ENCODE measurements around the gene F3. TPM values are rescaled to one million over a fixed set of nuclear protein-coding genes. Genes with fewer than 3 reads are reported as not detected.
A peak's percentile ranks its signal among the peaks of the same experiment; 100 is the strongest.

Gene F3
- total and polyA plus RNA-seq, 10 donors, result 1.1 to 12.4 (median 4.8) TPM

DNA sequence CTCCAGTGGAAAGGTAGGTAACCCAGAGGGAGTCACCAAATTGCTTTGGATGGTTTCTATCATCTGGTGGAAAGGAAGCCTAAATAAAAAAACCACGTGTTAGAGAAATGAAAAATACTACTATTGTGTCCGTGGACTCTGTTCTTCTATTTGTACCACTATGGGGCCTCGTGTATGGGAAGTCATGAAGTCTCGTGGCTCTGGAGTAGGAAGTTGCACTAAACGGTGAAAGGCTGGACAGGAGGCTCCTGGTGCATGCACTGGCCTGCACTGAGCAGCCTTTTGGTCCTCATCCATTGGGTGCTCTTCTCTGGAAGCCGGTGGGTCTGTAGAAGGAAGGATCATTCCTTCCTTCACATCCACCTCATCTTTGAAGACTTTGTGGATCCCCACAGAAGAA is 17.0 kb downstream of the F3 start:
- DNase-seq, result no peak
- Histone ChIP-seq H3K36me3 (peaks cover 0 to 7% (median 0%) of the 10 kb centered on the region in 6 donors), H3K27me3 (replicated peaks in 1 of 7) (no peaks in the 10 kb centered on the region), H3K4me3 (no peak overlapping the region), H3K27ac (no peak overlapping the region), H3K9me3 (no peaks in the 10 kb centered on the region), H3K4me1 (no peaks in the 10 kb centered on the region)
- intact Hi-C loops (cut with DNase I; ENCODE audit: low total_unique reads), result no loop called here
- 57 to 82% (median 71%) methylated on average over 6 of the region's 6 CpGs for whole genome bisulfite sequencing, 5 donors
- TF ChIP-seq, protein P1, sequence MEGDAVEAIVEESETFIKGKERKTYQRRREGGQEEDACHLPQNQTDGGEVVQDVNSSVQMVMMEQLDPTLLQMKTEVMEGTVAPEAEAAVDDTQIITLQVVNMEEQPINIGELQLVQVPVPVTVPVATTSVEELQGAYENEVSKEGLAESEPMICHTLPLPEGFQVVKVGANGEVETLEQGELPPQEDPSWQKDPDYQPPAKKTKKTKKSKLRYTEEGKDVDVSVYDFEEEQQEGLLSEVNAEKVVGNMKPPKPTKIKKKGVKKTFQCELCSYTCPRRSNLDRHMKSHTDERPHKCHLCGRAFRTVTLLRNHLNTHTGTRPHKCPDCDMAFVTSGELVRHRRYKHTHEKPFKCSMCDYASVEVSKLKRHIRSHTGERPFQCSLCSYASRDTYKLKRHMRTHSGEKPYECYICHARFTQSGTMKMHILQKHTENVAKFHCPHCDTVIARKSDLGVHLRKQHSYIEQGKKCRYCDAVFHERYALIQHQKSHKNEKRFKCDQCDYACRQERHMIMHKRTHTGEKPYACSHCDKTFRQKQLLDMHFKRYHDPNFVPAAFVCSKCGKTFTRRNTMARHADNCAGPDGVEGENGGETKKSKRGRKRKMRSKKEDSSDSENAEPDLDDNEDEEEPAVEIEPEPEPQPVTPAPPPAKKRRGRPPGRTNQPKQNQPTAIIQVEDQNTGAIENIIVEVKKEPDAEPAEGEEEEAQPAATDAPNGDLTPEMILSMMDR (IDR thresholded peaks at IDR 0.05 in 8 of 11, conservative IDR thresholded peaks at IDR 0.05 in 3 of 11), result no peak
- no peak for TF ChIP-seq POLR2AphosphoS5 (IDR thresholded peaks at IDR 0.05)
- TF ChIP-seq POLR2A (IDR thresholded peaks at IDR 0.05), result no peak

DNA sequence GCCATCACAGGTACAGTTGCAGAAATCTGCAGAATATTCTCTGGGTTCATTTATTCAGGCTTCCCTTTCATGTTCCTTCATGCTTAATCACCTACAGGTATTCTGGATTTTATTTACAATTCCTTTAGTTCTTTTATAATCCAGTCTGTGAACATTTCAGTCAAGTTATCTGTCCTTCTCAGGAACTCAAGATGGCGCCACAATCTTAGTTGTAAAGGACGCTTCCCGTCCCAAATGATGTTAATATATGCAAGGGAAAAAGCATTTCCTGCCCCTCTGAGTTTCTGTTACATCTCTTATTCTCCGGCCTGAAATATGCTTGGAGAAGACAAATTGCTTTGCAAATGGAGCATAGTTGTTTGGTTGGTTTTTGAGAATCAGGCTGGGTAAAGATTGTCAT is 19.3 kb downstream of the F3 start:
- Histone ChIP-seq H3K36me3 (peaks cover 0 to 29% (median 0%) of the 10 kb centered on the region in 6 donors), H3K4me3 (no peak overlapping the region), H3K4me1 (no peaks in the 10 kb centered on the region), H3K9me3 (no peaks in the 10 kb centered on the region), H3K27me3 (replicated peaks in 1 of 7) (no peaks in the 10 kb centered on the region), H3K27ac (no peak overlapping the region)
- WGBS, 5 donors, result 8 to 20% (median 12%) methylated on average over 4 of the region's 4 CpGs
- TF ChIP-seq POLR2AphosphoS5 (IDR thresholded peaks at IDR 0.05) (no peak), POLR2A (IDR thresholded peaks at IDR 0.05) (no peak)
- TF ChIP-seq, protein P1 (IDR thresholded peaks at IDR 0.05 in 8 of 11, conservative IDR thresholded peaks at IDR 0.05 in 3 of 11), result peak in 6 of 11 experiments; percentile 16 to 49 (median 34)
- DNase-seq, result no peak
- intact Hi-C loops (cut with DNase I; ENCODE audit: low total_unique reads), result no loop called here

DNA sequence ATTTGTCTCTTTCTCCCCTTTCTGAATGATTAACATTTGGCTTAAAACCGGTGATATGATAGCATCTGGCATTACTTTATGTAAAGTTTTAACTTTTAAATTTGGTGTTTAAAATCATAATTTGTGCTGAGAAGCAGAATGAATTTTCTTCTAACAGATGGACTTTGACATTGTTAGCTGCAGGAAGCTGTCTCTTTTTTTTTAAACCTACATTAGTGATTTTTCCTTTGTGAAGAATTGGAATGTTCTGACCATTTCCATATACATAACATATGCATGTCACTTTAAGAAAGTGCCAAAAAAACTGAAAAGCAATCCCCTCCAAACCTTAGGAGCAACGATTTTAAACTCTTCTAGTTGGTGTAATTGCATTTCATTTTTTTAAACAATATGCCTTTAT is 22.2 kb downstream of the F3 start:
- WGBS, 5 donors, result 63 to 81% (median 74%) methylated on average over 2 of the region's 2 CpGs
- no peak for DNase-seq
- no peak overlapping the region for H3K27ac ChIP-seq
- no peak overlapping the region for H3K4me3 ChIP-seq
- intact Hi-C loops (cut with DNase I; ENCODE audit: low total_unique reads), result loop anchor here (5.0 kb wide), 1 partner anchor 283 kb away; no protein-coding TSS in a partner anchor
- TF ChIP-seq, protein P1 (IDR thresholded peaks at IDR 0.05 in 8 of 11, conservative IDR thresholded peaks at IDR 0.05 in 3 of 11), result no peak
- TF ChIP-seq POLR2AphosphoS5 (IDR thresholded peaks at IDR 0.05), result no peak
- no peak for TF ChIP-seq POLR2A (IDR thresholded peaks at IDR 0.05)
- H3K4me1 ChIP-seq, result no peaks in the 10 kb centered on the region
- H3K9me3 ChIP-seq, result no peaks in the 10 kb centered on the region
- no peaks in the 10 kb centered on the region for H3K27me3 ChIP-seq (replicated peaks in 1 of 7)
- peaks cover 0 to 46% (median 0%) of the 10 kb centered on the region in 6 donors for H3K36me3 ChIP-seq

DNA sequence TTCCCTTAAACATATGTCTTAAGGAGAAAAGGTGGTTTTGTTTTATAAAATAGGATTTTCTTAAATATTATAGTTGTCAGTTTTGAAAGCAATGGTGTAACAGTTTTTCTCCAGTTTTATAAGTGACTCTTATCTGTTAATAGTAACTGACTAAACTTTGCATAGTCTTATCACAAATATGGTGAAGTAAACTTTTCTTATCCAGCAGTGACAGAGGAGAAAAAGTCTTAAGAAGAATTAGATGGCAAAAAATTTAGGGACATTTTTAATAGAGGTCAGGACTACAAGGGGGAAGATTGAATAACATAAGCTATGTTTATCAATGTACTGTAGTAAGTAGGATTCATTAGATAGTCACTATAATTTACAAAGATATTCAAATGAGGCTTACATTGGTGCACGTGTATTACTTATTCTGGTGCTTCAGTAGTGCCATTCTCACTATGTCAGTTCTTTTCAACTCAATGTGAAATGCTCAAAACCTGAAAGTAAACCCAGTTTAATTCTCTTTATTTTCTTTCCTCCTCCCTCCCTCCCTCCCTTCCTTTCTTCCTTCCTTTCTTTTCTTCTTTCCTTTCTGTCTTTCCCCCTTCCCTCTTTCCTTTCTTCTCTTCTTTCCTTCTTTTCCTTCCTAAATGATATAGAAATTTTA is 26.1 kb downstream of the F3 start:
- no peak for DNase-seq
- H3K4me3 ChIP-seq, result no peak overlapping the region
- no peaks in the 10 kb centered on the region for H3K9me3 ChIP-seq
- H3K27me3 ChIP-seq (replicated peaks in 1 of 7), result no peaks in the 10 kb centered on the region
- no peaks in the 10 kb centered on the region for H3K4me1 ChIP-seq
- intact Hi-C loops (cut with DNase I; ENCODE audit: low total_unique reads), result loop anchor here (5.0 kb wide), 1 partner anchor 287 kb away; no protein-coding TSS in a partner anchor
- peaks cover 0 to 48% (median 3%) of the 10 kb centered on the region in 6 donors for H3K36me3 ChIP-seq
- 78 to 97% (median 88%) methylated on average over 1 of the region's 1 CpG for WGBS, 5 donors
- TF ChIP-seq POLR2AphosphoS5 (IDR thresholded peaks at IDR 0.05) (no peak), POLR2A (IDR thresholded peaks at IDR 0.05) (no peak)
- TF ChIP-seq, protein P1 (IDR thresholded peaks at IDR 0.05 in 8 of 11, conservative IDR thresholded peaks at IDR 0.05 in 3 of 11), result no peak
- H3K27ac ChIP-seq, result no peak overlapping the region
